GM12892 (cell line): Measurements from ENCODE around the gene TULP4.

ENCODE experiments used
- POLR2A ChIP-seq: IDR thresholded peaks from 2 replicates; pipeline ENCODE4 v1.6.1; 2011; ENCODE audit warnings: low read depth, low read length, control low read depth
- POLR2AphosphoS5 ChIP-seq: IDR thresholded peaks from 2 replicates; pipeline ENCODE4 v1.6.1; 2011; ENCODE audit warnings: low read depth, low read length, control low read depth

GRCh38 chr6:158387578-158387977 is 75.3 kb downstream of the TULP4 start:
- no peak for TF ChIP-seq POLR2AphosphoS5
- no peak for TF ChIP-seq POLR2A
